B cell (primary cell): ENCODE data around the gene INHBE.

Experiments
- EZH2 ChIP-seq: IDR thresholded peaks from 2 replicates; pipeline ENCODE4 v1.6.1; 2012; ENCODE audit warnings: borderline replicate concordance, low read depth, mild to moderate bottlenecking, moderate library complexity, low read length; ENCODE audit not compliant: insufficient read depth, poor library complexity, severe bottlenecking
- TF ChIP-seq, protein P1 (sequence below): fragments of 200-600 bp; IDR thresholded peaks from one replicate; pipeline ENCODE4 v1.8.0; 2022; ENCODE audit warnings: antibody characterized with exemption, mild to moderate bottlenecking

- TF ChIP-seq, protein P1, sequence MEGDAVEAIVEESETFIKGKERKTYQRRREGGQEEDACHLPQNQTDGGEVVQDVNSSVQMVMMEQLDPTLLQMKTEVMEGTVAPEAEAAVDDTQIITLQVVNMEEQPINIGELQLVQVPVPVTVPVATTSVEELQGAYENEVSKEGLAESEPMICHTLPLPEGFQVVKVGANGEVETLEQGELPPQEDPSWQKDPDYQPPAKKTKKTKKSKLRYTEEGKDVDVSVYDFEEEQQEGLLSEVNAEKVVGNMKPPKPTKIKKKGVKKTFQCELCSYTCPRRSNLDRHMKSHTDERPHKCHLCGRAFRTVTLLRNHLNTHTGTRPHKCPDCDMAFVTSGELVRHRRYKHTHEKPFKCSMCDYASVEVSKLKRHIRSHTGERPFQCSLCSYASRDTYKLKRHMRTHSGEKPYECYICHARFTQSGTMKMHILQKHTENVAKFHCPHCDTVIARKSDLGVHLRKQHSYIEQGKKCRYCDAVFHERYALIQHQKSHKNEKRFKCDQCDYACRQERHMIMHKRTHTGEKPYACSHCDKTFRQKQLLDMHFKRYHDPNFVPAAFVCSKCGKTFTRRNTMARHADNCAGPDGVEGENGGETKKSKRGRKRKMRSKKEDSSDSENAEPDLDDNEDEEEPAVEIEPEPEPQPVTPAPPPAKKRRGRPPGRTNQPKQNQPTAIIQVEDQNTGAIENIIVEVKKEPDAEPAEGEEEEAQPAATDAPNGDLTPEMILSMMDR, result no peak
- TF ChIP-seq EZH2, result no peak
These were observed 43.5 kb downstream of the INHBE start for GRCh38 chr12:57498571-57498970.
